HepG2 (cell line): ENCODE measurements around the gene HERC5. TPM values are rescaled to one million over a fixed set of nuclear protein-coding genes. Genes with fewer than 3 reads are reported as not detected.

Experiments used
- ARID2 ChIP-seq: sonication (generic); formaldehyde crosslinking; IDR thresholded peaks from 2 replicates; pipeline ENCODE4 v1.8.1; 2022; ENCODE audit warnings: mild to moderate bottlenecking, missing genetic modification reagents, borderline replicate concordance
- BHLHE40 ChIP-seq: IDR thresholded peaks from 2 replicates; pipeline ENCODE4 v1.6.1; 2011; ENCODE audit warnings: low read length, improper control_type of control experiment
- CEBPG ChIP-seq: IDR thresholded peaks from 2 replicates; pipeline ENCODE4 v1.6.1; 2016
- ETV5 ChIP-seq: IDR thresholded peaks from 2 replicates; pipeline ENCODE4 v1.6.1; 2018; ENCODE audit warnings: missing biosample characterization, missing genetic modification reagents, inconsistent platforms, borderline replicate concordance
- FOXC1 ChIP-seq: sonication (generic); formaldehyde crosslinking; IDR thresholded peaks from 2 replicates; pipeline ENCODE4 v1.8.0; 2022; ENCODE audit warnings: mild to moderate bottlenecking, missing genetic modification reagents, borderline replicate concordance
- KDM5A ChIP-seq: fragments of 200-600 bp; sonication (generic); IDR thresholded peaks from 2 replicates; pipeline ENCODE4 v1.7.0; 2018; ENCODE audit warnings: antibody characterized with exemption, mild to moderate bottlenecking, low read length, borderline replicate concordance
- MBD4 ChIP-seq: IDR thresholded peaks from 2 replicates; pipeline ENCODE4 v1.6.1; 2012; ENCODE audit warnings: low read length, inconsistent platforms, borderline replicate concordance
- NKX3-1 ChIP-seq: sonication (generic); formaldehyde crosslinking; IDR thresholded peaks from 2 replicates; pipeline ENCODE4 v1.5.0; 2020; ENCODE audit warnings: missing genetic modification reagents
- SMAD1 ChIP-seq: sonication (generic); formaldehyde crosslinking; IDR thresholded peaks from 2 replicates; pipeline ENCODE4 v1.4.0; 2020; ENCODE audit warnings: missing genetic modification reagents, low read depth, mild to moderate bottlenecking, borderline replicate concordance
- SP140L ChIP-seq: sonication (generic); formaldehyde crosslinking; IDR thresholded peaks from 2 replicates; pipeline ENCODE4 v1.4.0; 2020; ENCODE audit warnings: missing genetic modification reagents, borderline replicate concordance
- SRY ChIP-seq: sonication (generic); formaldehyde crosslinking; IDR thresholded peaks from 2 replicates; pipeline ENCODE4 v1.8.0; 2022; ENCODE audit warnings: mild to moderate bottlenecking, missing genetic modification reagents
- SUZ12 ChIP-seq: fragments of 150-350 bp; IDR thresholded peaks from 2 replicates; pipeline ENCODE4 v1.6.1; 2014; ENCODE audit warnings: low read depth, low read length
- TCF7 ChIP-seq: sonication (generic); IDR thresholded peaks from 2 replicates; pipeline ENCODE4 v1.6.1; 2016; ENCODE audit warnings: antibody characterized with exemption, low read depth
- TRIM24 ChIP-seq: sonication (generic); formaldehyde crosslinking; IDR thresholded peaks from 2 replicates; pipeline ENCODE4 v1.8.0; 2022; ENCODE audit warnings: mild to moderate bottlenecking, missing genetic modification reagents
- ZMAT5 ChIP-seq: sonication (generic); formaldehyde crosslinking; IDR thresholded peaks from 2 replicates; pipeline ENCODE4 v1.5.0; 2020; ENCODE audit warnings: mild to moderate bottlenecking, low read depth, missing genetic modification reagents, borderline replicate concordance
- ZNF17 ChIP-seq: sonication (generic); formaldehyde crosslinking; IDR thresholded peaks from 2 replicates; pipeline ENCODE4 v1.5.0; 2020; ENCODE audit warnings: mild to moderate bottlenecking, missing genetic modification reagents
- ZNF501 ChIP-seq: sonication (generic); formaldehyde crosslinking; IDR thresholded peaks from 2 replicates; pipeline ENCODE4 v1.5.1; 2020; ENCODE audit warnings: mild to moderate bottlenecking, moderate library complexity, missing genetic modification reagents
- ZNF569 ChIP-seq: sonication (generic); formaldehyde crosslinking; IDR thresholded peaks from 2 replicates; pipeline ENCODE4 v1.5.0; 2020; ENCODE audit warnings: mild to moderate bottlenecking, missing genetic modification reagents, moderate library complexity, borderline replicate concordance
- ZNF577 ChIP-seq: sonication (generic); formaldehyde crosslinking; IDR thresholded peaks from 2 replicates; pipeline ENCODE4 v1.4.0; 2020; ENCODE audit warnings: mild to moderate bottlenecking, low read depth, missing genetic modification reagents, borderline replicate concordance
- ZNF747 ChIP-seq: sonication (generic); formaldehyde crosslinking; IDR thresholded peaks from 2 replicates; pipeline ENCODE4 v1.8.1; 2023; ENCODE audit warnings: missing genetic modification reagents, mild to moderate bottlenecking, borderline replicate concordance
- polyA plus RNA-seq, 8 experiments: library from polyadenylated mRNA; depleted of rRNA in 3 of 8; stranded (reverse) in 7 of 8; unstranded in 1 of 8; fragments of >200 nt; fragmentation: Illumina TruSeq in 4 of 8; extraction: Trizol in 4 of 8; gene quantifications; 2 replicates each; pipeline versions ENCODE4 v1.2.1 to v1.2.3, GENCODE V29; 2011 to 2016; ENCODE audit warnings: low read depth in 4 of 8, missing spikeins in 1 of 8, mixed read lengths in 1 of 8; ENCODE audit not compliant: insufficient read depth in 1 of 8
- total RNA-seq, 5 experiments: library from RNA; depleted of rRNA; stranded (reverse); fragments of >200 nt; fragmentation: Illumina TruSeq; extraction: Trizol; gene quantifications; 2 replicates each; pipeline ENCODE4 v1.2.3, GENCODE V29; 2016; ENCODE audit warnings: low read depth in 1 of 5
- TF ChIP-seq, protein P1 (sequence below): IDR thresholded peaks from 2 replicates; pipeline ENCODE4 v1.6.1; 2016; ENCODE audit warnings: low read depth
- TF ChIP-seq, protein P2 (sequence below): fragments of 450-650 bp; IDR thresholded peaks from 2 replicates; pipeline ENCODE4 v1.6.1; 2017
- TF ChIP-seq, protein P3 (sequence below): sonication (generic); formaldehyde crosslinking; IDR thresholded peaks from 2 replicates; pipeline ENCODE4 v1.4.0; 2020; ENCODE audit warnings: missing genetic modification reagents
- TF ChIP-seq, protein P4 (sequence below): sonication (generic); formaldehyde crosslinking; IDR thresholded peaks from 2 replicates; pipeline ENCODE4 v1.5.1; 2020; ENCODE audit warnings: missing genetic modification reagents, mild to moderate bottlenecking, borderline replicate concordance

Gene HERC5
- total and polyA plus RNA-seq, 2 of the 13 experiments (the other 11 are each of a cell fraction or from before 2014, with no cell fraction given) = 0.13 to 0.33 TPM

- TF ChIP-seq FOXC1 (CRISPR knock-in tag) (peak; percentile 91; the same call in 1 of the 2 replicates), ZNF569 (CRISPR knock-in tag) (peak; percentile 25; the same call in 1 of the 2 replicates), ZMAT5 (CRISPR knock-in tag) (no peak), ARID2 (CRISPR knock-in tag) (peak; percentile 76; the same call in 1 of the 2 replicates), ZNF501 (CRISPR knock-in tag) (peak; percentile 97), ZNF17 (CRISPR knock-in tag) (no peak), SUZ12 (no peak), KDM5A (peak; percentile 72; the same call in 1 of the 2 replicates), SMAD1 (CRISPR knock-in tag) (peak; percentile 92; the same call in 1 of the 2 replicates), MBD4 (no peak), BHLHE40 (peak; percentile 77), ZNF577 (CRISPR knock-in tag) (peak; percentile 85; the same call in 1 of the 2 replicates), TRIM24 (CRISPR knock-in tag) (no peak), ZNF747 (CRISPR knock-in tag) (peak; percentile 70), CEBPG (CRISPR knock-in tag) (0 out of 2 replicates have a peak, but pooled peaks have one; percentile 35), SP140L (no peak; the same call in 1 of the 2 replicates), SRY (CRISPR knock-in tag) (peak; percentile 91), NKX3-1 (peak; percentile 73), TCF7 (no peak), ETV5 (peak; percentile 66; the same call in 1 of the 2 replicates)
- TF ChIP-seq, protein P1, sequence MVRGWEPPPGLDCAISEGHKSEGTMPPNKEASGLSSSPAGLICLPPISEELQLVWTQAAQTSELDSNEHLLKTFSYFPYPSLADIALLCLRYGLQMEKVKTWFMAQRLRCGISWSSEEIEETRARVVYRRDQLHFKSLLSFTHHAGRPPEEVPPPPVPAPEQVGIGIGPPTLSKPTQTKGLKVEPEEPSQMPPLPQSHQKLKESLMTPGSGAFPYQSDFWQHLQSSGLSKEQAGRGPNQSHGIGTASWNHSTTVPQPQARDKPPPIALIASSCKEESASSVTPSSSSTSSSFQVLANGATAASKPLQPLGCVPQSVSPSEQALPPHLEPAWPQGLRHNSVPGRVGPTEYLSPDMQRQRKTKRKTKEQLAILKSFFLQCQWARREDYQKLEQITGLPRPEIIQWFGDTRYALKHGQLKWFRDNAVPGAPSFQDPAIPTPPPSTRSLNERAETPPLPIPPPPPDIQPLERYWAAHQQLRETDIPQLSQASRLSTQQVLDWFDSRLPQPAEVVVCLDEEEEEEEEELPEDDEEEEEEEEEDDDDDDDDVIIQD (CRISPR knock-in tag) = peak; percentile 71
- TF ChIP-seq, protein P2, sequence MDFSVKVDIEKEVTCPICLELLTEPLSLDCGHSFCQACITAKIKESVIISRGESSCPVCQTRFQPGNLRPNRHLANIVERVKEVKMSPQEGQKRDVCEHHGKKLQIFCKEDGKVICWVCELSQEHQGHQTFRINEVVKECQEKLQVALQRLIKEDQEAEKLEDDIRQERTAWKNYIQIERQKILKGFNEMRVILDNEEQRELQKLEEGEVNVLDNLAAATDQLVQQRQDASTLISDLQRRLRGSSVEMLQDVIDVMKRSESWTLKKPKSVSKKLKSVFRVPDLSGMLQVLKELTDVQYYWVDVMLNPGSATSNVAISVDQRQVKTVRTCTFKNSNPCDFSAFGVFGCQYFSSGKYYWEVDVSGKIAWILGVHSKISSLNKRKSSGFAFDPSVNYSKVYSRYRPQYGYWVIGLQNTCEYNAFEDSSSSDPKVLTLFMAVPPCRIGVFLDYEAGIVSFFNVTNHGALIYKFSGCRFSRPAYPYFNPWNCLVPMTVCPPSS = no peak
- TF ChIP-seq, protein P3, sequence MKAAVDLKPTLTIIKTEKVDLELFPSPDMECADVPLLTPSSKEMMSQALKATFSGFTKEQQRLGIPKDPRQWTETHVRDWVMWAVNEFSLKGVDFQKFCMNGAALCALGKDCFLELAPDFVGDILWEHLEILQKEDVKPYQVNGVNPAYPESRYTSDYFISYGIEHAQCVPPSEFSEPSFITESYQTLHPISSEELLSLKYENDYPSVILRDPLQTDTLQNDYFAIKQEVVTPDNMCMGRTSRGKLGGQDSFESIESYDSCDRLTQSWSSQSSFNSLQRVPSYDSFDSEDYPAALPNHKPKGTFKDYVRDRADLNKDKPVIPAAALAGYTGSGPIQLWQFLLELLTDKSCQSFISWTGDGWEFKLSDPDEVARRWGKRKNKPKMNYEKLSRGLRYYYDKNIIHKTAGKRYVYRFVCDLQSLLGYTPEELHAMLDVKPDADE = 0 out of 2 replicates have a peak, but pooled peaks have one; percentile 72
- TF ChIP-seq, protein P4, sequence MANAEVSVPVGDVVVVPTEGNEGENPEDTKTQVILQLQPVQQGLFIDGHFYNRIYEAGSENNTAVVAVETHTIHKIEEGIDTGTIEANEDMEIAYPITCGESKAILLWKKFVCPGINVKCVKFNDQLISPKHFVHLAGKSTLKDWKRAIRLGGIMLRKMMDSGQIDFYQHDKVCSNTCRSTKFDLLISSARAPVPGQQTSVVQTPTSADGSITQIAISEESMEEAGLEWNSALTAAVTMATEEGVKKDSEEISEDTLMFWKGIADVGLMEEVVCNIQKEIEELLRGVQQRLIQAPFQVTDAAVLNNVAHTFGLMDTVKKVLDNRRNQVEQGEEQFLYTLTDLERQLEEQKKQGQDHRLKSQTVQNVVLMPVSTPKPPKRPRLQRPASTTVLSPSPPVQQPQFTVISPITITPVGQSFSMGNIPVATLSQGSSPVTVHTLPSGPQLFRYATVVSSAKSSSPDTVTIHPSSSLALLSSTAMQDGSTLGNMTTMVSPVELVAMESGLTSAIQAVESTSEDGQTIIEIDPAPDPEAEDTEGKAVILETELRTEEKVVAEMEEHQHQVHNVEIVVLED = peak; percentile 78
Measured at GRCh38 chr4:88523325-88524129, 66.6 kb downstream of the HERC5 start, which contains the start of gene PYURF (continued).
